A549 (cell line): ENCODE measurements around the gene CTU2. TPM values are rescaled to one million over a fixed set of nuclear protein-coding genes. Genes with fewer than 3 reads are reported as not detected.

Experiments
- ATAC-seq, 2 experiments: fragments of 200-7000 bp in 1 of 2; fragments of >200 bp in 1 of 2; cut with Nextera tagmentation in 1 of 2; cut with Tn5 transposase in 1 of 2; 3 replicates each; pipeline versions ENCODE4 v1.8.0 to v1.9.1; 2018 to 2020; ENCODE audit warnings: mild to moderate bottlenecking in 1 of 2, moderate library complexity in 1 of 2
- CTCF ChIA-PET: fragments of 300-600 bp; sonication (Branson Sonifier 250); formaldehyde crosslinking; extraction: SDS; loops from one replicate; lab custom pipeline; 2021; ENCODE audit warnings: antibody characterized with exemption, inconsistent platforms; lab: Yijun Ruan, JAX
- POLR2A ChIA-PET: fragments of 350-600 bp; formaldehyde crosslinking; extraction: SDS; loops from one replicate; lab custom pipeline; 2021; ENCODE audit warnings: antibody characterized with exemption, inconsistent platforms; lab: Yijun Ruan, JAX
- DNase-seq, 2 experiments: peaks; one replicate each; pipeline versions ENCODE4 v3.0.0 to v3.0.0-alpha.2; 2011 to 2016; ENCODE audit warnings: low read depth in 1 of 2, low spot score in 1 of 2
- FAIRE-seq: peaks from 2 replicates; lab custom pipeline; 2011; peaks lifted over from hg19 to GRCh38; lab: Jason Lieb, UNC
- H3K27ac ChIP-seq, 2 experiments: fragments of >200 bp; sonication (Bioruptor Twin); formaldehyde crosslinking; 3 replicates each; pipeline ENCODE4 v1.5.1; 2016 to 2017
- H3K4me1 ChIP-seq: fragments of >200 bp; sonication (Bioruptor Twin); formaldehyde crosslinking; 3 replicates; pipeline ENCODE4 v1.6.1; 2016
- H3K4me2 ChIP-seq: fragments of >200 bp; sonication (Bioruptor Twin); formaldehyde crosslinking; 3 replicates; pipeline ENCODE4 v1.6.1; 2016
- H3K4me3 ChIP-seq: fragments of >200 bp; sonication (Bioruptor Twin); formaldehyde crosslinking; 3 replicates; pipeline ENCODE4 v1.5.1; 2016
- H3K9me3 ChIP-seq: fragments of >200 bp; sonication (Bioruptor Twin); formaldehyde crosslinking; 3 replicates; pipeline ENCODE4 v1.6.1; 2016
- ATOH8 ChIP-seq: fragments of 250-450 bp; sonication (Bioruptor Pico); IDR thresholded peaks from 2 replicates; pipeline ENCODE4 v1.5.0; 2020; ENCODE audit warnings: low read depth, mild to moderate bottlenecking, moderate library complexity
- CEBPB ChIP-seq, 2 experiments: fragments of >200 bp in 1 of 2; sonication (Bioruptor Twin) in 1 of 2; formaldehyde crosslinking in 1 of 2; IDR thresholded peaks; 2 replicates each; pipeline ENCODE4 v1.6.1; 2012 to 2016
- CHD2 ChIP-seq: fragments of 150-350 bp; IDR thresholded peaks from 2 replicates; pipeline ENCODE4 v1.6.1; 2014; ENCODE audit warnings: low read length; ENCODE audit not compliant: partially characterized antibody
- CTCF ChIP-seq: fragments of >200 bp; sonication (Bioruptor Twin); formaldehyde crosslinking; IDR thresholded peaks from 3 replicates; pipeline ENCODE4 v1.5.1; 2016
- EHF ChIP-seq: fragments of 250-450 bp; sonication (Bioruptor Pico); IDR thresholded peaks from 2 replicates; pipeline ENCODE4 v1.5.0; 2020; ENCODE audit warnings: mild to moderate bottlenecking
- ELK1 ChIP-seq: fragments of 150-350 bp; IDR thresholded peaks from 2 replicates; pipeline ENCODE4 v1.6.1; 2014; ENCODE audit warnings: low read depth, mild to moderate bottlenecking, low read length
- ESRRA ChIP-seq: fragments of 150-350 bp; IDR thresholded peaks from 2 replicates; pipeline ENCODE4 v1.6.1; 2014; ENCODE audit warnings: mild to moderate bottlenecking, low read length, borderline replicate concordance
- FOSB ChIP-seq: fragments of 250-450 bp; sonication (Bioruptor Pico); IDR thresholded peaks from 2 replicates; pipeline ENCODE4 v1.5.0; 2020; ENCODE audit warnings: mild to moderate bottlenecking, moderate library complexity
- FOSL2 ChIP-seq, 2 experiments: fragments of 450-650 bp in 1 of 2; fragments of >200 bp in 1 of 2; sonication (Bioruptor Twin) in 1 of 2; formaldehyde crosslinking; IDR thresholded peaks; 2 replicates each; pipeline versions ENCODE4 v1.5.0 to v1.6.1; 2016 to 2020; ENCODE audit warnings: mild to moderate bottlenecking in 1 of 2, moderate library complexity in 1 of 2
- HEYL ChIP-seq: fragments of 250-450 bp; sonication (Bioruptor Pico); IDR thresholded peaks from 2 replicates; pipeline ENCODE4 v1.8.0; 2021; ENCODE audit warnings: mild to moderate bottlenecking, moderate library complexity
- HMGXB4 ChIP-seq: fragments of 250-450 bp; sonication (Bioruptor Pico); IDR thresholded peaks from 2 replicates; pipeline ENCODE4 v1.5.0; 2021; ENCODE audit warnings: mild to moderate bottlenecking, moderate library complexity, borderline replicate concordance
- HOXB5 ChIP-seq: fragments of 250-450 bp; sonication (Bioruptor Pico); IDR thresholded peaks from 2 replicates; pipeline ENCODE4 v1.5.0; 2020; ENCODE audit warnings: mild to moderate bottlenecking, moderate library complexity
- JUN ChIP-seq, 2 experiments: fragments of >200 bp; sonication (Bioruptor Twin); formaldehyde crosslinking; IDR thresholded peaks; 2 replicates in 1 of 2; 3 replicates in 1 of 2; pipeline ENCODE4 v1.6.1; 2016 to 2017
- KDM1A ChIP-seq: fragments of 200-600 bp; sonication (generic); IDR thresholded peaks from 2 replicates; pipeline ENCODE4 v1.6.1; 2016; ENCODE audit warnings: low read depth, mild to moderate bottlenecking
- KDM5A ChIP-seq: fragments of 200-600 bp; sonication (generic); IDR thresholded peaks from 2 replicates; pipeline ENCODE4 v1.6.1; 2016; ENCODE audit warnings: antibody characterized with exemption, mild to moderate bottlenecking
- NR3C1 ChIP-seq: fragments of >200 bp; sonication (Bioruptor Twin); formaldehyde crosslinking; IDR thresholded peaks from 3 replicates; pipeline ENCODE4 v1.6.1; 2017
- PHF8 ChIP-seq: fragments of 200-600 bp; sonication (generic); IDR thresholded peaks from 2 replicates; pipeline ENCODE4 v1.6.1; 2016; ENCODE audit warnings: low read depth, mild to moderate bottlenecking, antibody characterized with exemption, moderate library complexity, borderline replicate concordance
- RCOR1 ChIP-seq: fragments of 150-350 bp; IDR thresholded peaks from 2 replicates; pipeline ENCODE4 v1.6.1; 2014; ENCODE audit warnings: antibody characterized with exemption, low read length, low read depth
- REST ChIP-seq: fragments of 200-600 bp; sonication (generic); IDR thresholded peaks from 2 replicates; pipeline ENCODE4 v1.6.1; 2016; ENCODE audit warnings: antibody characterized with exemption, mild to moderate bottlenecking, moderate library complexity
- SREBF2 ChIP-seq: fragments of 450-650 bp; IDR thresholded peaks from 2 replicates; pipeline ENCODE4 v1.6.1; 2014; ENCODE audit warnings: mild to moderate bottlenecking, moderate library complexity
- TFCP2L1 ChIP-seq: fragments of 250-450 bp; sonication (Bioruptor Pico); IDR thresholded peaks from 2 replicates; pipeline ENCODE4 v1.5.0; 2021; ENCODE audit warnings: mild to moderate bottlenecking
- ZSCAN20 ChIP-seq: fragments of 250-450 bp; sonication (Bioruptor Pico); IDR thresholded peaks from 2 replicates; pipeline ENCODE4 v1.8.0; 2022; ENCODE audit warnings: mild to moderate bottlenecking, moderate library complexity
- WGBS: methylation state at CpG from one replicate; pipeline ENCODE4 v1.1.6; 2017; ENCODE audit errors: missing lambda C conversion rate; 5-methylcytosine and 5-hydroxymethylcytosine counted together
- polyA plus RNA-seq, 4 experiments: library from polyadenylated mRNA; depleted of rRNA in 3 of 4; stranded (reverse); fragments of >200 nt; fragmentation: RNase III in 1 of 4; extraction: RNeasy Plus Mini Kit Qiagen cat#74134 plus additional on column Dnase treatment in 1 of 4; gene quantifications; 2 replicates in 3 of 4; 3 replicates in 1 of 4; pipeline ENCODE4 v1.2.3, GENCODE V29; 2011 to 2017

CTU2 gene
- polyA plus RNA-seq, 2 of the 4 experiments (the other 2 are of a cell fraction) = 16.4 to 21.8 TPM

- ATAC-seq (no peak), FAIRE-seq (no peak), DNase-seq (no peak)
- H3K9me3 ChIP-seq = no peaks in the 10 kb centered on the region
- H3K4me3 ChIP-seq = no peak overlapping the region
- H3K4me2 ChIP-seq = no peak overlapping the region
- no peaks in the 10 kb centered on the region for H3K4me1 ChIP-seq
- WGBS = 93% methylated on average over 11 of the region's 11 CpGs
- H3K27ac ChIP-seq = no peak overlapping the region
- CTCF ChIA-PET = interaction anchor here (1.2 to 9.1 kb wide), 4 partner anchors 9 to 25 kb away, joined by 3 to 105 read pairs (median 7); no protein-coding TSS in a partner anchor
- POLR2A ChIA-PET = no interaction called here
- TF ChIP-seq ESRRA (no peak), TFCP2L1 (CRISPR knock-in tag) (no peak), SREBF2 (no peak), ATOH8 (no peak), PHF8 (no peak), CEBPB (IDR thresholded peaks at IDR 0.05) (no peak), HMGXB4 (CRISPR knock-in tag) (no peak), FOSL2 (IDR thresholded peaks at IDR 0.05) (no peak), FOSL2 (CRISPR knock-in tag; IDR thresholded peaks at IDR 0.05) (no peak), ELK1 (no peak), RCOR1 (no peak), ZSCAN20 (no peak), FOSB (CRISPR knock-in tag) (no peak), NR3C1 (no peak), EHF (CRISPR knock-in tag) (no peak), HEYL (CRISPR knock-in tag) (no peak)
Measured at GRCh38 chr16:88718178-88718577, 11.9 kb downstream of the CTU2 start.

GRCh38 chr16:88719267-88719932 is 13.1 kb downstream of the CTU2 start:
- H3K27ac ChIP-seq = no peak overlapping the region
- POLR2A ChIA-PET = no interaction called here
- FAIRE-seq = no peak
- WGBS = 94% methylated on average over 29 of the region's 29 CpGs
- ATAC-seq = no peak
- no peak overlapping the region for H3K4me3 ChIP-seq
- no peak for TF ChIP-seq KDM1A
- TF ChIP-seq FOSL2 (IDR thresholded peaks at IDR 0.05) = no peak
- no peak for TF ChIP-seq FOSL2 (CRISPR knock-in tag; IDR thresholded peaks at IDR 0.05)
- no peak for TF ChIP-seq HOXB5 (CRISPR knock-in tag)
- no peak for TF ChIP-seq CTCF
- no peak for TF ChIP-seq KDM5A
- TF ChIP-seq JUN (IDR thresholded peaks at IDR 0.05) = no peak
- no peak for TF ChIP-seq ESRRA
- TF ChIP-seq REST = no peak
- TF ChIP-seq EHF (CRISPR knock-in tag) = no peak
- no peak for TF ChIP-seq CHD2
- no peak for DNase-seq
- no peaks in the 10 kb centered on the region for H3K9me3 ChIP-seq
- no peaks in the 10 kb centered on the region for H3K4me1 ChIP-seq
- CTCF ChIA-PET = interaction anchor here (1.2 to 9.1 kb wide), 4 partner anchors 16 to 448 kb away, joined by 3 to 105 read pairs (median 6); no protein-coding TSS in a partner anchor
- no peak overlapping the region for H3K4me2 ChIP-seq
